MCF 10A (cell line): ENCODE data around the gene SAMHD1. TPM values are rescaled to one million over a fixed set of nuclear protein-coding genes. Genes with fewer than 3 reads are reported as not detected.

Experiments
- BruUV-seq: library from RNA; stranded (reverse); fragments of 400-500 nt; replicated peaks from 2 replicates; lab custom pipeline; 2021; lab: Mats Ljungman, UMichigan
- CTCF ChIA-PET: fragments of 300-600 bp; sonication (Branson Sonifier 250); formaldehyde crosslinking; extraction: SDS; loops from one replicate; lab custom pipeline; 2021; ENCODE audit warnings: antibody characterized with exemption, inconsistent platforms; lab: Yijun Ruan, JAX
- POLR2A ChIA-PET: fragments of 300-600, 350-650 bp; sonication (Branson Sonifier 250); formaldehyde crosslinking; extraction: SDS; loops from one replicate; lab custom pipeline; 2020; ENCODE audit warnings: antibody characterized with exemption, inconsistent platforms; lab: Yijun Ruan, JAX
- DNase-seq: peaks from one replicate; pipeline ENCODE4 v3.0.0-alpha.2; 2018; ENCODE audit not compliant: unreplicated experiment
- H3K27ac Mint-ChIP-seq: one replicate; pipeline ENCODE4 v1.8.0; 2022; ENCODE audit warnings: mild to moderate bottlenecking, low read depth, mixed read lengths; ENCODE audit not compliant: unreplicated experiment
- H3K27me3 Mint-ChIP-seq: one replicate; pipeline ENCODE4 v1.8.0; 2022; ENCODE audit warnings: mixed read lengths; ENCODE audit not compliant: insufficient read depth, unreplicated experiment
- H3K36me3 Mint-ChIP-seq: one replicate; pipeline ENCODE4 v1.8.0; 2022; ENCODE audit warnings: mild to moderate bottlenecking, moderate library complexity, mixed read lengths; ENCODE audit not compliant: insufficient read depth, unreplicated experiment
- H3K4me1 Mint-ChIP-seq: one replicate; pipeline ENCODE4 v1.8.0; 2022; ENCODE audit warnings: mixed read lengths; ENCODE audit not compliant: insufficient read depth, unreplicated experiment
- H3K4me3 Mint-ChIP-seq: one replicate; pipeline ENCODE4 v1.8.0; 2022; ENCODE audit warnings: mild to moderate bottlenecking, moderate library complexity, mixed read lengths; ENCODE audit not compliant: unreplicated experiment
- H3K9me3 Mint-ChIP-seq: one replicate; pipeline ENCODE4 v1.8.0; 2022; ENCODE audit warnings: mixed read lengths; ENCODE audit not compliant: unreplicated experiment
- CTCF ChIP-seq: fragments of 200-600 bp; IDR thresholded peaks from one replicate; pipeline ENCODE4 v1.8.0; 2022; ENCODE audit warnings: antibody characterized with exemption, mild to moderate bottlenecking; ENCODE audit not compliant: unreplicated experiment
- intact Hi-C: fragments of 100-400 bp; cut with micrococcal nuclease; formaldehyde crosslinking; loops from 2 replicates; pipeline ENCODE4 v1.14.1; 2022
- total RNA-seq: library from RNA; stranded (reverse); gene quantifications from 2 replicates; pipeline ENCODE4 v1.2.3, GENCODE V29; 2022

The SAMHD1 gene
- total RNA-seq, 1 experiment from 2014 or later: 2.6 TPM

- Mint-ChIP-seq H3K27me3 (no peaks in the 10 kb centered on the region), H3K27ac (no peak overlapping the region), H3K4me1 (peaks cover 10% of the 10 kb centered on the region), H3K9me3 (no peaks in the 10 kb centered on the region), H3K36me3 (no peaks in the 10 kb centered on the region), H3K4me3 (no peak overlapping the region)
- no TSS peak for BruUV-seq
- no peak for TF ChIP-seq CTCF
- POLR2A ChIA-PET: interaction anchor here (0.6 to 1.8 kb wide), 4 partner anchors 10 to 40 kb away, joined by 3 to 6 read pairs (median 4); no protein-coding TSS in a partner anchor
- intact Hi-C loops: no loop called here
- peak; percentile 54 for DNase-seq
- CTCF ChIA-PET: interaction anchor here (0.6 to 3.3 kb wide), 6 partner anchors 9 to 216 kb away, joined by 3 to 14 read pairs (median 4); no protein-coding TSS in a partner anchor
Measured at GRCh38 chr20:36881888-36882287, 69.6 kb downstream of the SAMHD1 start.

- H3K27ac Mint-ChIP-seq: no peak overlapping the region
- H3K27me3 Mint-ChIP-seq: no peaks in the 10 kb centered on the region
- POLR2A ChIA-PET: interaction anchor here (0.6 to 1.8 kb wide), 2 partner anchors 19 to 40 kb away, joined by 3 to 6 read pairs; no protein-coding TSS in a partner anchor
- H3K4me1 Mint-ChIP-seq: peaks cover 6% of the 10 kb centered on the region
- intact Hi-C loops: no loop called here
- DNase-seq: no peak
- no peaks in the 10 kb centered on the region for H3K9me3 Mint-ChIP-seq
- H3K4me3 Mint-ChIP-seq: no peak overlapping the region
- no peak for TF ChIP-seq CTCF
- CTCF ChIA-PET: no interaction called here
- H3K36me3 Mint-ChIP-seq: no peaks in the 10 kb centered on the region
- no TSS peak for BruUV-seq
Measured at GRCh38 chr20:36881331-36881730, 70.2 kb downstream of the SAMHD1 start.

- TF ChIP-seq CTCF: no peak
- POLR2A ChIA-PET: interaction anchor here (1.2 to 1.8 kb wide), 2 partner anchors 19 to 26 kb away, joined by 4 to 6 read pairs; no protein-coding TSS in a partner anchor
- no peak for DNase-seq
- Mint-ChIP-seq H3K27me3 (no peaks in the 10 kb centered on the region), H3K4me3 (no peak overlapping the region), H3K36me3 (no peaks in the 10 kb centered on the region), H3K27ac (no peak overlapping the region), H3K4me1 (peaks cover 6% of the 10 kb centered on the region), H3K9me3 (no peaks in the 10 kb centered on the region)
- intact Hi-C loops: no loop called here
- CTCF ChIA-PET: interaction anchor here (0.6 kb wide), 1 partner anchor 615 kb away, joined by 5 read pairs; no protein-coding TSS in a partner anchor
- no TSS peak for BruUV-seq
Measured at GRCh38 chr20:36880741-36881250, 70.7 kb downstream of the SAMHD1 start.

- intact Hi-C loops: no loop called here
- no TSS peak for BruUV-seq
- H3K4me1 Mint-ChIP-seq: peaks cover 6% of the 10 kb centered on the region
- POLR2A ChIA-PET: interaction anchor here (1.0 kb wide), 1 partner anchor 24 kb away, joined by 3 read pairs; no protein-coding TSS in a partner anchor
- no peak for TF ChIP-seq CTCF
- CTCF ChIA-PET: interaction anchor here (0.7 to 6.2 kb wide), 3 partner anchors 8 to 16 kb away, joined by 3 to 37 read pairs (median 4); a partner anchor contains a TSS
- no peaks in the 10 kb centered on the region for H3K36me3 Mint-ChIP-seq
- no peaks in the 10 kb centered on the region for H3K9me3 Mint-ChIP-seq
- H3K27me3 Mint-ChIP-seq: no peaks in the 10 kb centered on the region
- no peak overlapping the region for H3K27ac Mint-ChIP-seq
- no peak for DNase-seq
- no peak overlapping the region for H3K4me3 Mint-ChIP-seq
Measured at GRCh38 chr20:36878941-36879340, 72.6 kb downstream of the SAMHD1 start.
